NCI-H2171 treated with DMSO at 0.1 percent for 48 hours (cell line): ENCODE data around the gene TFF3.
A peak's percentile ranks its signal among the peaks of the same experiment; 100 is the strongest.
"Not testable (repeated sequence)": the region's sequence is repeated elsewhere in the genome, so short reads cannot be mapped to it uniquely, and the experiment has no call there.

ENCODE experiments used
- DNase-seq: peaks from one replicate; lab custom pipeline; 2025; lab: John Stamatoyannopoulos, UW

TFF3 gene

GRCh38 chr21:42304556-42305454 is 10.4 kb downstream of the TFF3 start:
- no peak for DNase-seq

DNA sequence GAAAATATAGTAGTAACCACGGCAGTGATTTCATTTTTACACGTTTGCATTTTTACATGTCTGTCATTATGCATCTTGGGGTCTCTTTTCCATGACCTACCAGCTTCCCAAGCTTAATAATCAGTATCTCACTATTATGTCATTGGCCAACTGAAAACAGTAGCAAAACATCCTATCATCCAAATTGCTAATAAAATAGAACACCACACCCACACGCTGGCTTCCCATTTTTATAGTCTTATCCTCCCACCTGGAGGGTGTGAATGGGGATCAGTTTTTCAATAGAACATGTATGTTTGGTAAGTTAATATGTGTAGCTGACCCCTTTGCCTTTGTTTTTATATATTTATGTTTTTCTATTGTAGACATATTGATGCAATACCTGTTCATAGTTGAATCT is 11.8 kb downstream of the TFF3 start:
- DNase-seq: no peak

DNA sequence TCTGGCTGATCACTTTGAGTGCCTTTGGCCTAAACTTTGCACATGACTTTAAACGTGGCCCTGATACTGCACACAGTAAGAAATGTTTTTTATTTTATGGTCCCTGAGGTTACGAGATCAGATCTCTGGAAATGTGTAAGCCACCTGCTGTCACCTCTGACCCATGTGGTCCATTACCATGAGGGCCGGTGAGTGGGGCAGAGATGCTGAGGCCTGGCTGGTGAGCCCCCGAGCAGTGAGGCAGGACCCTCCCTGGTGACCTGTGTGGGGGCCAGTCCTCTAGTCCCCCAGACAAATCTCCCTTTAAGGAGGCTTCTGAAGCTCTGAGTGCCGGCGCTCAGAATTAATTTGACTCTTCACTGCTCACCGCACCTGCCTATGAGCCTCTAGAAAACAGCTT is 12.4 kb downstream of the TFF3 start:
- DNase-seq: no peak

- no peak for DNase-seq
These were observed 13.0 kb downstream of the TFF3 start for GRCh38 chr21:42302076-42302650.

DNA sequence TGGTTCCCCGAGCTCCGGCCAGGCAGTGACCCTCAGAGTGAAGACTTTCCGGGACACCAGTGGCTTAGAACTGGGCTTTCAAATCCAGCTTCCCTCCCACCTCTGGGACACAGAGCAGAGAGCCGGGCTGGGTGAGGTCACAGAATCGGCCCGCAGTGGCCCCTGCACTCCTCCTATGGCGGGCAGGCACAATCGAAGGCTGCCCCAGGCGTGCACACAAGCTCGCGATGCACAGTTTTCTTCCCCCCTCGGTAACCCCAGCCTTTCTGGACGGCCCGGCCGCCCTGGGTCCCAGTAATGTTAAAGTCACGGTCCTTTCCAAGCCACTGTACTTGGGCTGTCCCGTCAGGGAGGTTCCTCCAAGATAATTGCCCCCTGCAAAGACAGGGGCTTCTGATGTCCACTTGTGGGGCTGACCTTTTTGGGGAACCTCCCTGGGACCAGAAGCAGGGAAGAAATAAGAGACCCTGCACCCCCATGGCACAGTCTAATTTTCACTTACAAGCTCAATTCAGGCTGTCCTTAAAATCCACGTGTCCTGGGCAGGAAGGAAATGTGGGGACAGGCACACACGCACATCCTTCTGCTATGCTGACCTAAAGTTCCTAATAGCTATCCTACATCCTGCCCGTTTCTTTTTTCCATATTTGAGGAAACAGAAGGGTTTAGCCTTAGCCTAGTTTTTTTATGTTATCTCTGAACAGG is 13.7 kb downstream of the TFF3 start:
- no peak for DNase-seq

DNA sequence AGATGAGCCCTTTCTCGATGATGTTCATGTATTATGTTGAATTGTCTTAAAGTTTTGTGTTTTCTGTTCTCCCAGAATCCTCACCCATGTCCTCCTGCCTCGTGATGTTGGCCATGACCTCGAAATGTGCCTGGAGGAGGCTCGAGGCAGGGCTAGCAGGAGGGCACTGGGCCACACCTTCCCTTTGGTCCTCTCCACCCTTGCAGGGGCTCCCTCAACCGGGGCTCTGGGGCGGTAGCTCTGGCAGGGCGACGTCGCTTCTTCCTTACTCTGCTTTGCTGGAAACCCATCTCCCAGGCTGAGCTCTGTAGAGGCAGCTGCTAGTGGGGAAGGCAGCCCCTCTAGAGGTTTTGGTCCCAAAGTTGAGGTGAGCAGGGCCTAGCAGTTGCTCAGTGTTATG is 14.3 kb downstream of the TFF3 start:
- DNase-seq: no peak

GRCh38 chr21:42300045-42300583 is 15.1 kb downstream of the TFF3 start:
- DNase-seq: no peak

DNA sequence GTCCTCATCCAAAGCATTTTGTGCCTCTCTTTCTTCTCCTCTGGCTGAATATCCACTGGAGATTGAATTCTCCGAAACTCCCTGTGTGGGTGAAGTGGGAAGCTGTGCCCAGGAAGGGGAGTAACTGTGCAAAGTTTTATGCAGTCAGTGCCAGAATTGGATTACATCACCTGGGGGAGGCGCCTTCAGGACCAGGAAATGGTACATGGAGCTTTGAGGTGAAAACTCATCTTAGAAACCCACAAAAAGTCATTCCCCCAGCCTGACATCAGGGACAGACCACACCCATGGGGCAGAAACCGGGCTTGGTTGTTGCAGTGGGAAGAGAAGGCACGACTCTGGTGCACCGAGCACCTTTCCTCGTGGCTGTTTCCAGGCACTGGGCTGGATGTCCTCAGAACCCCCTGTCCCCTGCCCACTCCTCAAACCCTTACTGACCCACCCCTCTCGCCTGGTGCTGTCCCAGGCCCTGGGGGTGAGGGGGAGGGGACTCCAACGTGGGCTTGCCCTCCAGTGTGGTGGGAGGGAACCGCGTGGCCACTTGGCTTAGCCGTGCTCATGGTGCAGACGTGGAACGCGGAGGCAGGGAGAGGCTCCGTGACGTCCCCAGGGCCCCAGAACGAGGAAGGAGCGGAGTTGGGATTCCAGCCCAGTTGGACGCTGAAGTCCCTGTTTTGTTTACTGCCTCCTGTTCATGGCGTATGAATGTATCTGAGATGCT is 15.7 kb downstream of the TFF3 start:
- DNase-seq: no peak

DNA sequence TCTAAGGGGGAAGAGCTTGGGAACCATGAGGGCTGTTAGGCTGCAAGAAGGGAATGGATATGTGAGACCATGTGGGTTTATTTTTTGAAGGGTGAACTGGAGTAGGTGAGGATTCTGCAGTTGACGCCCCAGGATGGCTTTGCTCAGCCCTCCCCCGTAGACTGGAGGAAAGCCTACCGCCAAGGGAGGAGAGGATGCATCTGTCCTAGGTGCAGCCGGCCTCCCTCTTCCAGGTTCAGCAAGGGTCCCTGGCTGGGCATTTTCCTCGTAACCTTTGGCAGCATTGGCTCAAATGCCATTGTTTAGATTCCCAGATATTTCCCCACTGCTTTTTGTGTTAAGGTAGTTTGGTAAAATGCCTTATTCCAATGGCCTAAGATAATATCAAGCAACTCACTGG is 16.6 kb downstream of the TFF3 start:
- DNase-seq: no peak

GRCh38 chr21:42298237-42298636 is 17.0 kb downstream of the TFF3 start:
- no peak for DNase-seq

DNA sequence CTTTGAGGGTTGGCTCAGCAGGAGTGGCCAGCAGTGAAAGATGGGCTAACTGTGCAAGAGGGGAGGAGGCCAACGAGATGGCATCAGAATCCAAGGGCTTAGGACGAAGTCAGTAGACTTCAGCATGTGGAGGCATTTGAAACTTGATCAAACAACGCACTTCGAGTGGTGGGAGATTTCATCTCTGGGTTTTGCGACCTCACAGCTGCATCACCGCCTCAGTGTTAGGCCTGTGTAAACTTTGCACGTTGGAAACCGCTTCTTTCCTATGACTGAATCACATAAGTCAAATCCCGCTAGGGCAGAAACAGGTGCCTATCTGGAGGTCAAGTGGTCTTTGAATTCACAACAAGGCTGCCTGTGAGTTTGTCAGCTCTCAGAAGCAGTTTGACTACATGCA is 17.8 kb downstream of the TFF3 start:
- no peak for DNase-seq

- DNase-seq: no peak
These were observed 18.7 kb downstream of the TFF3 start for GRCh38 chr21:42296501-42296900.

- DNase-seq: no peak
These were observed 19.4 kb downstream of the TFF3 start for GRCh38 chr21:42295845-42296244.

DNA sequence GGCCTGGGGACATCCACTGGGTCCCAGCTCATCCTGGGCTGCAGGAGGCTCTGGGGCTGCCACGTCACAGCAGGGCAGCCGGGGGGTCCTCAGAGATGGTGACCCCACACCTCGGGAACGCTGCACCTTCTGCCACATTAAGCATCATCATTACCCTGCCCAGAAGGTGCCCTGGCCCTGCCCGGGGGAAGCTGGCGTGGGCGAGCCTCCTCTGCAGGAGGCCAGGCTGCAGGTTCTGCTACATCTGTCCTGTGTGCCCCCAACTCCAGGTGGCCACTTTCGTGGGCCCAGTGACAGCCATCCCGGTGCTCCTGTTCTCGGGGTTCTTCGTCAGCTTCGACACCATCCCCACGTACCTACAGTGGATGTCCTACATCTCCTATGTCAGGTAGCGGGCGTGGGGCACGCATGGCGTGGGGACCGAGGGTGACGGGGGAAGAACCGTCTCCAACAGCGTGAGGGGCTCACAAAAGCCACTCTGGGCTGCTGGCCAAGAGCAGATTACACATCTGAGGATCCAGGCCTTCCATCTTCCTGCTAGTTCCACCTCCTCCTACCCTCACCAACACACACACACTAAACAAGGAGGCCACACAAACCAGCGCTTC is 20.8 kb downstream of the TFF3 start:
- no peak for DNase-seq

DNA sequence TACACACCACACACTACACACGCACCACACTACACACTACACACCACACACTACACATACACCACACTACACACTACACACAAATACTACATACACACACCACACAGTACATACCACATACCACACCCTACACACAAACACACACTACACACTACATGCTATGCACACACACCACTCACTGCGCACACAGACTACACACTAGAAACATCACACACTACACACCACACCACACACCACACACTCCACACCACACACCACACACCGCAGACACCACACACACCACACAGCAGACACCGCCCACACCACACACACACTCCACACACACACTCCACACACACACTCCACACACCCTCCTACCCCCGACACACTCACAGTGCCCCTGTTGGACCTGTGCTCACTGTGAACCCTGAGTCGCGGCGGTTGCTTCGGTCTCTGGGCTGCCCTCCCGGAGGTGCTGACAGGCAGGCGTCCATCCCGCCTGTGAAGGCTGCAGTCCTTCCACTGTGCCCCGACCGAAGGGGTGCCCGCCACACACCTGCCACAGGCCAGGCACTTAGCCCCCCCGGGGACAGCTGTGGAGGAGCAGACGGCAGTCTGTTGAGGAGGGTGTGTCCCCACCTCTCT is 21.4 kb downstream of the TFF3 start:
- peak; percentile 29 for DNase-seq

GRCh38 chr21:42292563-42293142 is 22.6 kb downstream of the TFF3 start:
- not testable (repeated sequence) for DNase-seq

DNA sequence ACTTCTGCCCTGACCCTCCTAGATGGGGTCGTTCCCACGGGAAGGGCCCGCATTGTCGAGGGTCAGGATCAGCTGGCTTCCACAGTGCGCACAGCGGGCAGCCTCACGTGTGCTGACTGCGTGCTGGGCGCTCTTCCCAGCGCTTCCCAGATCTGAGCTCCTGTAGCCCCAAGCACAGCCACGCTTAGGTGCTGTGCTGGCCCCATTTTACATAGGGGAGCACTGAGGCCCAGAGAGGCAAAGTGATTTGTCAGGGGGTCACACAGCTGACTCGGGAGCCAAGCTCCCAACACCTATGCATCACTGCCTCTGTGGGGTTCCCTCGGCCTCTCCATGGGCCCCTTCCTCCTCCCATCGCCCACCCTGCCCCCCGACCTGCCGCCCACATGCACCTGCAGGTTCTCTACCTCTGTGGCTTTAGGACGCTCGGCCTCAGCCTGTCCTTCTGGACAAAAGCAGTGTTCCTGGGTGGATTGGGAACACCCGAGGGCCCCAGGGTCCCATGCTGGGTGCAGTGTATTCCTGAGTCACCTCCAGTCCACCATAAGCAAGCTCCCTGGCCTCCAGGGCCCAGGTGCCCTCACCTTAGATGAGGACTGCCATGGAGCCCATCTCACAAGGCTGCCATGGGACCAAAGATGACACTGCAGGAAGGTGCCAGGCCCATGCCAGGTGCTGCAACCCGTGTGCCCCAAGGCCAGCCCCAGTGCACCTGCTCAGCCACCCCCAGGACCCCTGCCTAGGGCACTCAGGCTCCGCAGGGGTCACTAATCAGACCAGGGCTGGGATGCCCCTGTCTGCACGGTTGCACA is 23.3 kb downstream of the TFF3 start:
- DNase-seq: no peak

- no peak for DNase-seq
These were observed 24.0 kb downstream of the TFF3 start for GRCh38 chr21:42291003-42291750.

DNA sequence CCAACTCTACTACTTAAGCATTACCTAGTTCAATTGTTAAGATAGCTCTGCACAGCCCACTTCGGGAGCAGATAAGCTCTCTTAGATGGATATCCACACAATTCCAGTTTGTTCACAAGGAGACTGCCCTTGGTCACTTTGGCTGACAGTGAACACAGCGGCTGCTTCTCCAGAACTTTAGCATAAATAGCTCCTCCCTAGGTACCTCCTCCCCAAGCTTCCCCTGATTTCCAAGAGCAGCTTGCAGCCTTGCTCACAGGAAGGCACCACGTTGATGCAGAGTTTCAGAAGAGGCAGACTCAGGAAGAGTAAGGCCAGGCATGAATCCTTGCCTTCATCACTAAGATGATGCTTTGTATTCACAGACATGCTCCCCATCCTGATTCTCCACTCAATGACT is 24.7 kb downstream of the TFF3 start:
- no peak for DNase-seq
